DOHH2 (cell line): ENCODE data around the gene SHROOM3.

Experiments used
- H3F3A ChIP-seq: fragments of 200-600 bp; sonication (generic), shearing (Covaris generic); 2 replicates; pipeline ENCODE4 v1.6.0; 2016; ENCODE audit warnings: antibody characterized with exemption, mild to moderate bottlenecking; ENCODE audit not compliant: control insufficient read depth, insufficient read depth
- H3K27ac ChIP-seq: fragments of 200-600 bp; sonication (generic); 2 replicates; pipeline ENCODE4 v1.5.1; 2014; ENCODE audit warnings: low read depth, mild to moderate bottlenecking, low read length, moderate library complexity
- H3K27me3 ChIP-seq: fragments of 200-600 bp; sonication (generic); 2 replicates; pipeline ENCODE4 v1.6.1; 2014; ENCODE audit warnings: mild to moderate bottlenecking, low read length, mixed read lengths; ENCODE audit not compliant: control insufficient read depth
- H3K36me3 ChIP-seq: fragments of 200-600 bp; sonication (generic); 2 replicates; pipeline ENCODE4 v1.6.1; 2014; ENCODE audit warnings: mild to moderate bottlenecking, low read length, moderate library complexity, mixed read lengths; ENCODE audit not compliant: control insufficient read depth
- H3K4me1 ChIP-seq: fragments of 200-600 bp; sonication (generic); 2 replicates; pipeline ENCODE4 v1.6.1; 2014; ENCODE audit warnings: mild to moderate bottlenecking, low read length, mixed read lengths; ENCODE audit not compliant: control insufficient read depth
- H3K4me2 ChIP-seq: fragments of 200-600 bp; sonication (generic); 2 replicates; pipeline ENCODE4 v1.6.0; 2014; ENCODE audit warnings: mild to moderate bottlenecking, low read length, moderate library complexity
- H3K4me3 ChIP-seq: fragments of 200-600 bp; sonication (generic); 2 replicates; pipeline ENCODE4 v1.5.1; 2014; ENCODE audit warnings: mild to moderate bottlenecking, low read length, mixed read lengths
- H3K79me2 ChIP-seq: fragments of 200-600 bp; sonication (generic); 2 replicates; pipeline ENCODE4 v1.6.1; 2014; ENCODE audit warnings: mild to moderate bottlenecking, low read length, mixed read lengths; ENCODE audit not compliant: control insufficient read depth
- H3K9me2 ChIP-seq: fragments of 200-600 bp; sonication (generic); replicated peaks from 2 replicates; pipeline ENCODE4 v1.6.1; 2014; ENCODE audit warnings: mild to moderate bottlenecking, low read length, mixed read lengths; ENCODE audit not compliant: control insufficient read depth
- H3K9me3 ChIP-seq: fragments of 200-600 bp; sonication (generic); 2 replicates; pipeline ENCODE4 v1.6.1; 2014; ENCODE audit warnings: antibody characterized with exemption, low read length, mixed read lengths; ENCODE audit not compliant: control insufficient read depth, insufficient read depth
- H4K20me1 ChIP-seq: fragments of 200-600 bp; sonication (generic); 2 replicates; pipeline ENCODE4 v1.6.0; 2014; ENCODE audit warnings: low read depth, mild to moderate bottlenecking, antibody characterized with exemption, low read length, moderate library complexity; ENCODE audit not compliant: control insufficient read depth, insufficient read depth
- CTCF ChIP-seq: fragments of 200-600 bp; sonication (generic); IDR thresholded peaks from one replicate; pipeline ENCODE4 v1.5.1; 2014; ENCODE audit warnings: antibody characterized with exemption, mild to moderate bottlenecking, low read depth, low read length; ENCODE audit not compliant: poor library complexity, severe bottlenecking
- EZH2phosphoT487 ChIP-seq: fragments of 200-600 bp; sonication (generic); IDR thresholded peaks from 2 replicates; pipeline ENCODE4 v1.6.1; 2017; ENCODE audit warnings: borderline replicate concordance, mild to moderate bottlenecking, antibody characterized with exemption, low read length, moderate library complexity, mixed read lengths

SHROOM3 gene

GRCh38 chr4:76568262-76568661, 133.2 kb downstream of the SHROOM3 start:
- no peaks in the 10 kb centered on the region for H3K79me2 ChIP-seq
- H3K4me1 ChIP-seq, result no peaks in the 10 kb centered on the region
- no peaks in the 10 kb centered on the region for H4K20me1 ChIP-seq
- no peaks in the 10 kb centered on the region for H3K9me2 ChIP-seq
- H3K4me3 ChIP-seq, result no peak overlapping the region
- no peaks in the 10 kb centered on the region for H3F3A ChIP-seq
- TF ChIP-seq CTCF, result no peak
- TF ChIP-seq EZH2phosphoT487, result no peak
- no peak overlapping the region for H3K27ac ChIP-seq
- no peaks in the 10 kb centered on the region for H3K9me3 ChIP-seq
- H3K36me3 ChIP-seq, result no peaks in the 10 kb centered on the region
- no peak overlapping the region for H3K4me2 ChIP-seq
- H3K27me3 ChIP-seq, result no peaks in the 10 kb centered on the region; the same call in 1 of the 2 replicates

GRCh38 chr4:76569225-76569624, 134.2 kb downstream of the SHROOM3 start:
- Histone ChIP-seq H3K9me3 (no peaks in the 10 kb centered on the region), H3F3A (no peaks in the 10 kb centered on the region), H3K79me2 (no peaks in the 10 kb centered on the region), H3K4me3 (no peak overlapping the region), H3K36me3 (no peaks in the 10 kb centered on the region), H3K4me1 (no peaks in the 10 kb centered on the region), H4K20me1 (no peaks in the 10 kb centered on the region), H3K27ac (no peak overlapping the region), H3K4me2 (no peak overlapping the region), H3K27me3 (no peaks in the 10 kb centered on the region; the same call in 1 of the 2 replicates), H3K9me2 (no peaks in the 10 kb centered on the region)
- no peak for TF ChIP-seq EZH2phosphoT487

- Histone ChIP-seq H3K4me1 (no peaks in the 10 kb centered on the region), H3F3A (no peaks in the 10 kb centered on the region), H3K9me2 (no peaks in the 10 kb centered on the region), H3K79me2 (no peaks in the 10 kb centered on the region), H3K27ac (no peak overlapping the region), H3K9me3 (no peaks in the 10 kb centered on the region), H4K20me1 (no peaks in the 10 kb centered on the region), H3K4me3 (no peak overlapping the region), H3K36me3 (no peaks in the 10 kb centered on the region), H3K4me2 (no peak overlapping the region), H3K27me3 (no peaks in the 10 kb centered on the region)
- no peak for TF ChIP-seq CTCF
- no peak for TF ChIP-seq EZH2phosphoT487
Measured at GRCh38 chr4:76569706-76570105, 134.7 kb downstream of the SHROOM3 start.

- TF ChIP-seq CTCF, result no peak
- TF ChIP-seq EZH2phosphoT487, result no peak
Measured at GRCh38 chr4:76570141-76570973, 135.3 kb downstream of the SHROOM3 start.

More at GRCh38 chr4:76570141-76570973, 135.3 kb downstream of the SHROOM3 start:
- Histone ChIP-seq H3F3A (no peaks in the 10 kb centered on the region), H3K4me3 (no peak overlapping the region), H3K79me2 (no peaks in the 10 kb centered on the region), H3K27ac (no peak overlapping the region), H3K9me3 (no peaks in the 10 kb centered on the region), H3K9me2 (no peaks in the 10 kb centered on the region), H4K20me1 (no peaks in the 10 kb centered on the region), H3K27me3 (no peaks in the 10 kb centered on the region), H3K4me2 (no peak overlapping the region), H3K36me3 (no peaks in the 10 kb centered on the region), H3K4me1 (no peaks in the 10 kb centered on the region)
